ENCODE data around the gene TMEM158.

The TMEM158 gene

GRCh38 chr3:45249391-45249790, 23.3 kb upstream of the TMEM158 start:
- Mint-ChIP-seq H3K27me3 (ENCODE audit: low read depth) (peaks cover 6% of the 10 kb centered on the region), H3K9me3 (no peaks in the 10 kb centered on the region), H3K36me3 (ENCODE audit: low read depth) (no peaks in the 10 kb centered on the region), H3K27ac (no peak overlapping the region), H3K4me3 (no peak overlapping the region), H3K4me1 (ENCODE audit: low read depth) (peaks cover 1% of the 10 kb centered on the region)
- DNase-seq (ENCODE audit: low spot score): no peak

- Mint-ChIP-seq H3K27me3 (ENCODE audit: low read depth) (peaks cover 2% of the 10 kb centered on the region), H3K9me3 (no peaks in the 10 kb centered on the region), H3K36me3 (ENCODE audit: low read depth) (no peaks in the 10 kb centered on the region)
Observed at GRCh38 chr3:45246241-45246640, 20.2 kb upstream of the TMEM158 start.

GRCh38 chr3:45244356-45244755, 18.3 kb upstream of the TMEM158 start:
- H3K4me1 Mint-ChIP-seq (ENCODE audit: low read depth): no peaks in the 10 kb centered on the region
- no peak overlapping the region for H3K27ac Mint-ChIP-seq
- H3K9me3 Mint-ChIP-seq: no peaks in the 10 kb centered on the region
- no peak overlapping the region for H3K4me3 Mint-ChIP-seq
- H3K27me3 Mint-ChIP-seq (ENCODE audit: low read depth): peaks cover 9% of the 10 kb centered on the region
- no peak for DNase-seq (ENCODE audit: low spot score)
- H3K36me3 Mint-ChIP-seq (ENCODE audit: low read depth): no peaks in the 10 kb centered on the region

More at GRCh38 chr3:45246241-45246640, 20.2 kb upstream of the TMEM158 start:
- Mint-ChIP-seq H3K4me3 (no peak overlapping the region), H3K4me1 (ENCODE audit: low read depth) (no peaks in the 10 kb centered on the region), H3K27ac (no peak overlapping the region)
- DNase-seq (ENCODE audit: low spot score): no peak

GRCh38 chr3:45241206-45241605, 15.1 kb upstream of the TMEM158 start:
- H3K9me3 Mint-ChIP-seq: no peaks in the 10 kb centered on the region
- H3K36me3 Mint-ChIP-seq (ENCODE audit: low read depth): no peaks in the 10 kb centered on the region
- H3K27ac Mint-ChIP-seq: no peak overlapping the region
- no peak for DNase-seq (ENCODE audit: low spot score)
- H3K27me3 Mint-ChIP-seq (ENCODE audit: low read depth): peaks cover 11% of the 10 kb centered on the region
- H3K4me1 Mint-ChIP-seq (ENCODE audit: low read depth): no peaks in the 10 kb centered on the region
- no peak overlapping the region for H3K4me3 Mint-ChIP-seq

- H3K4me3 Mint-ChIP-seq: no peak overlapping the region
- H3K27me3 Mint-ChIP-seq (ENCODE audit: low read depth): peaks cover 11% of the 10 kb centered on the region
Observed at GRCh38 chr3:45240292-45240691, 14.2 kb upstream of the TMEM158 start.

GRCh38 chr3:45239254-45239653, 13.2 kb upstream of the TMEM158 start:
- H3K36me3 Mint-ChIP-seq (ENCODE audit: low read depth): no peaks in the 10 kb centered on the region
- no peak overlapping the region for H3K27ac Mint-ChIP-seq
- peaks cover 9% of the 10 kb centered on the region for H3K9me3 Mint-ChIP-seq
- no peak overlapping the region for H3K4me3 Mint-ChIP-seq
- H3K4me1 Mint-ChIP-seq (ENCODE audit: low read depth): peaks cover 2% of the 10 kb centered on the region
- H3K27me3 Mint-ChIP-seq (ENCODE audit: low read depth): peaks cover 11% of the 10 kb centered on the region
- DNase-seq (ENCODE audit: low spot score): no peak

More at GRCh38 chr3:45240292-45240691, 14.2 kb upstream of the TMEM158 start:
- Mint-ChIP-seq H3K36me3 (ENCODE audit: low read depth) (no peaks in the 10 kb centered on the region), H3K9me3 (peaks cover 7% of the 10 kb centered on the region), H3K4me1 (ENCODE audit: low read depth) (no peaks in the 10 kb centered on the region), H3K27ac (no peak overlapping the region)
- no peak for DNase-seq (ENCODE audit: low spot score)

GRCh38 chr3:45236964-45237363, 10.9 kb upstream of the TMEM158 start:
- no peak for DNase-seq (ENCODE audit: low spot score)
- Mint-ChIP-seq H3K27ac (no peak overlapping the region), H3K4me3 (no peak overlapping the region), H3K9me3 (peaks cover 9% of the 10 kb centered on the region), H3K27me3 (ENCODE audit: low read depth) (peaks cover 12% of the 10 kb centered on the region), H3K36me3 (ENCODE audit: low read depth) (no peaks in the 10 kb centered on the region), H3K4me1 (ENCODE audit: low read depth) (peaks cover 6% of the 10 kb centered on the region)

- H3K9me3 Mint-ChIP-seq: peaks cover 9% of the 10 kb centered on the region
- no peaks in the 10 kb centered on the region for H3K36me3 Mint-ChIP-seq (ENCODE audit: low read depth)
- no peak for DNase-seq (ENCODE audit: low spot score)
- H3K4me3 Mint-ChIP-seq: no peak overlapping the region
- H3K27ac Mint-ChIP-seq: no peak overlapping the region
- H3K4me1 Mint-ChIP-seq (ENCODE audit: low read depth): peaks cover 6% of the 10 kb centered on the region
- peaks cover 20% of the 10 kb centered on the region for H3K27me3 Mint-ChIP-seq (ENCODE audit: low read depth)
Observed at GRCh38 chr3:45235409-45235808, 9.3 kb upstream of the TMEM158 start.

GRCh38 chr3:45234250-45234649, 8.2 kb upstream of the TMEM158 start:
- H3K4me3 Mint-ChIP-seq: no peak overlapping the region

GRCh38 chr3:45232521-45232920, 6.4 kb upstream of the TMEM158 start:
- Mint-ChIP-seq H3K27me3 (ENCODE audit: low read depth) (peaks cover 38% of the 10 kb centered on the region), H3K4me1 (ENCODE audit: low read depth) (peaks cover 6% of the 10 kb centered on the region), H3K27ac (no peak overlapping the region), H3K4me3 (no peak overlapping the region), H3K36me3 (ENCODE audit: low read depth) (no peaks in the 10 kb centered on the region), H3K9me3 (peaks cover 9% of the 10 kb centered on the region)
- no peak for DNase-seq (ENCODE audit: low spot score)

More at GRCh38 chr3:45234250-45234649, 8.2 kb upstream of the TMEM158 start:
- DNase-seq (ENCODE audit: low spot score): no peak
- Mint-ChIP-seq H3K9me3 (peaks cover 9% of the 10 kb centered on the region), H3K4me1 (ENCODE audit: low read depth) (peaks cover 6% of the 10 kb centered on the region), H3K36me3 (ENCODE audit: low read depth) (no peaks in the 10 kb centered on the region), H3K27me3 (ENCODE audit: low read depth) (peaks cover 24% of the 10 kb centered on the region), H3K27ac (no peak overlapping the region)

GRCh38 chr3:45227946-45228345, 1.9 kb upstream of the TMEM158 start:
- H3K27me3 Mint-ChIP-seq (ENCODE audit: low read depth): peaks cover 68% of the 10 kb centered on the region
- peaks cover 12% of the 10 kb centered on the region for H3K4me1 Mint-ChIP-seq (ENCODE audit: low read depth)
- no peak for DNase-seq (ENCODE audit: low spot score)
- H3K36me3 Mint-ChIP-seq (ENCODE audit: low read depth): peaks cover 2% of the 10 kb centered on the region
- H3K9me3 Mint-ChIP-seq: no peaks in the 10 kb centered on the region
- H3K27ac Mint-ChIP-seq: no peak overlapping the region
- H3K4me3 Mint-ChIP-seq: no peak overlapping the region

GRCh38 chr3:45227071-45227820, 1.2 kb upstream of the TMEM158 start:
- peaks cover 2% of the 10 kb centered on the region for H3K36me3 Mint-ChIP-seq (ENCODE audit: low read depth)
- DNase-seq (ENCODE audit: low spot score): no peak
- H3K27me3 Mint-ChIP-seq (ENCODE audit: low read depth): peaks cover 73% of the 10 kb centered on the region
- no peak overlapping the region for H3K27ac Mint-ChIP-seq
- H3K9me3 Mint-ChIP-seq: no peaks in the 10 kb centered on the region
- H3K4me3 Mint-ChIP-seq: peak overlapping the region; percentile 63
- H3K4me1 Mint-ChIP-seq (ENCODE audit: low read depth): peaks cover 12% of the 10 kb centered on the region

GRCh38 chr3:45225465-45226205, 452 bp downstream of the TMEM158 start:
- Mint-ChIP-seq H3K4me1 (ENCODE audit: low read depth) (peaks cover 12% of the 10 kb centered on the region), H3K27ac (no peak overlapping the region), H3K4me3 (no peak overlapping the region), H3K36me3 (ENCODE audit: low read depth) (peaks cover 2% of the 10 kb centered on the region), H3K27me3 (ENCODE audit: low read depth) (peaks cover 73% of the 10 kb centered on the region), H3K9me3 (no peaks in the 10 kb centered on the region)
- peak; percentile 36 for DNase-seq (ENCODE audit: low spot score)

- H3K27ac Mint-ChIP-seq: no peak overlapping the region
- peak; percentile 24 for DNase-seq (ENCODE audit: low spot score)
- peaks cover 75% of the 10 kb centered on the region for H3K27me3 Mint-ChIP-seq (ENCODE audit: low read depth)
Observed at GRCh38 chr3:45224824-45225464, 1.1 kb downstream of the TMEM158 start.

More at GRCh38 chr3:45224824-45225464, 1.1 kb downstream of the TMEM158 start:
- H3K4me1 Mint-ChIP-seq (ENCODE audit: low read depth): peaks cover 12% of the 10 kb centered on the region
- H3K36me3 Mint-ChIP-seq (ENCODE audit: low read depth): peaks cover 2% of the 10 kb centered on the region
- peak overlapping the region; percentile 87 for H3K4me3 Mint-ChIP-seq
- H3K9me3 Mint-ChIP-seq: no peaks in the 10 kb centered on the region

Data from T-helper 2 cell treated with Interferon-gamma antibody and Interleukin-4, amounts not matched to agents 5 μg/mL and 100 μg/mL, for 36 hours (primary cell).